Femur (tissue), 1 donor: Measurements from ENCODE around the gene PARVB.

Source experiments
- DNase-seq: peaks from one replicate; pipeline ENCODE4 v3.0.0-alpha.2; 2017

Gene PARVB

DNA sequence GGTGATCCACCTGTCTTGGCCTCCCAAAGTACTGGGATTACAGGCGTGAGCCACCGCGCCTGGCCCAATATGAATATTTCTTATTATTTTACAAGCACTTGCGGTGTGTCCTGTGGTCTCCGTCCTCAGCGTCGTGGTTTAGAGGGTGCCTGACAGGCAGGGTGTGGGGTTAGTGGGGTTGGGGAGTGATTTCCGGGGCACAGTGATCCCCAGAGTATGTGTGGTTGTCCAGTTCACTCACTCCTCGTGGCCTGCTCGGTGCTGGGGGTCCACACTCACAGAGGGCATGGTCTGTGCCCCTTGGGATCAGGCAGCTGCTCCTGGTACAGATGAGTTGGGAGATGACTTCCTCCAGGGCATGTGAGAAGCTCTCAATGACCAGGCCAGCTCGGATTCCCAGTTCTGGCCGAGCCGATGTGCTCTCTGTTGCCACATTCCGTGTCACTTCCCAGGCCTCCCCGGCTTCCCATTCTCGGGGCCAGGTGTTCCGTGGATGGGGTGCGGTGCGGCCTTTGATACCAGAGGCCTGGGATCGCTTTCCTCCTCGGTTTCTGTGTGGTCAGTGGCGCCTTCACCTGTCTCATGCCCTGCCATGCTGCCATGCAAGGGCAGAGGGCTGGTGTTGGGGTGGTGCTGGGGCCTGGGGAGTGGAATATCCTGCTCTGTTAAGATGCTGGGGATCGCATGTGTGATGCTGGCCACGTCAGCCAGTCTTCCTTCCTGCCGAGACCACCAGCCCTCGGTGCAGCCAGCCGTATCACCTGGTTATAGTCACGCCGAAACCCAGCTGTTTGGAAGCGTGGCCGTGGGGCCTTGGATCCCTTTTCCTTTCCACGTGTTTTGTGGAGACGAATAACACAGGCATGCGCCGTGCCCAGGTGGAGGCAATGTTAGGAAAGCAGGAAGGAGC is 39.6 kb downstream of the PARVB start:
- DNase-seq, result no peak

DNA sequence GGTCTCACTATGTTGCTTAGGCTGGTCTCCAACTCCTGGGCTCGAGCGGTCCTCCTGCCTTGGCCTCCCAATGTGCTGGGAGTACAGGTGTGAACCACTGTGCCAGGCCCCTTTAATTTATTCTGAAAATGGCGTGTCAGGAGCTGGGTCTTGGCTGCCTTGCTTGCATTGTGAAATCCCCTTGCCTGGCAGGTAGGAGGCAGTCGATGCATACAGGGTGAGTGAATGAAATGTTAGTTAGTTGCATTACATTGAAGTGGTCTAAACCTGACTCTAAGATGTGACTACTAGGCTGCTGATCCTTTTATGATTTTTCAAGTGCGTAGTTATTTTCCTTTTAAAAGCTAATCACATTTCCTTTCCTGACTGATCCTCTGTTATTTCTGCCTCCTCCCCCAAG is 42.9 kb downstream of the PARVB start:
- no peak for DNase-seq

GRCh38 chr22:44067901-44068300 is 43.8 kb downstream of the PARVB start:
- no peak for DNase-seq

DNA sequence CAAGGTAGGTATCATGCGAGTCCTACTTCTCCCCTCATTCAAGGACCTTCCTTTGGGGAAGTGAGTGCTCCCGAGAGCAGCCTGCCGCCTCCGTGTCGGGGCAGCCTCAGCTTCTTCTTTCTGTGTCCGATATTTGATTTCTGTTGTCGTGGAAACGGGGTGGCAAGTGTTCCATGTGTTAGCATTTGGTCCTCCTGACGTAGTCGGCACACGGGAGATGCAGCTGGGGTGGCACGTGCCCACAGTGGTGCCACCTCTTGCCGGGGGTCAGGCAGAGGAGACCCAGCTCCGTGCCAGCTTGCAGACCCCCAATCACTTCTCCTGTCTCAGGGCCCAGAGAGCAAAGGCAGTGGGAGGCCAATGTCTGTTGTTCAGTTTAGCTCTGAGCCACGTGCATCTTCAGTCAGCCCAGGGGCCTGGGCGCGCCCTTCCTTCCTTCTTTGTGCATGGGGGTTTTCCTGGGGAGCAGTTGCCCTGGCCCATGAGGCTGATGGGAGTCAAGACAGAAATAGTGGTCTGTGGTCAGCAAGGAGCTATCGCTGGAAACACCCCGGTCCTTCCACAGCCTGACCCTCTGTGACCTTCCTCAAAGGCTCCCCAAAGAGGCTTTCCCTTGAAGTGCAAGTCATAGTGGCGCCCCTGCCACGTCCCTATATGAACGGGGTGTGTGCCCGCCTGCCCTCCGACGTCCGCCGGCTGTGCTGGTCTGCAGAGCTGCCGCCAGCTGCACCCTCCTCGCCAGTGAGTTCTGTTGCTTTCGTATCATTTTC is 44.5 kb downstream of the PARVB start:
- DNase-seq, result peak; percentile 57

- no peak for DNase-seq
Measured at GRCh38 chr22:44070029-44070428, 45.9 kb downstream of the PARVB start.

- no peak for DNase-seq
Measured at GRCh38 chr22:44071781-44072326, 47.8 kb downstream of the PARVB start.

GRCh38 chr22:44074337-44074984 is 50.4 kb downstream of the PARVB start:
- DNase-seq, result no peak

GRCh38 chr22:44075022-44075421 is 50.9 kb downstream of the PARVB start:
- DNase-seq, result no peak

DNA sequence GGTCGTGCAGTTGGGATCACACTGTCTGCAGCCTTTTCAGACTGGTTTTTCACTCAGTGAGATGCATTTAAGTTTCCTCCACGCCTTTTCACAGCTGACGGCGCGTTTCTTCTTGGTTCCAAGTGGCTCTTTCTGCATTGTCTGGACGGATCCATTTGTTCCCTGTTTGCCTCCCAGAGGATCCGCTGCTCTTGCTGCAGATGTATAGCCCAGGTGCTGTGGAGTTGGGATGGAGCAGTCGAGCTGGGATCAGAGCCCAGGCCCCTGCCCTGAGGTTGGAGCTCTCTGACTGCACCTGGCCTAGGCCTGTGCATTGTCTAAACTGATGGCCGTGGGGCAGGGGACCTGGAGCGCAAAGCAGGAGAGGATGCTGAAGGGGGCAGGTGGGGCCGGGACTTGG is 51.6 kb downstream of the PARVB start:
- DNase-seq, result peak; percentile 67

DNA sequence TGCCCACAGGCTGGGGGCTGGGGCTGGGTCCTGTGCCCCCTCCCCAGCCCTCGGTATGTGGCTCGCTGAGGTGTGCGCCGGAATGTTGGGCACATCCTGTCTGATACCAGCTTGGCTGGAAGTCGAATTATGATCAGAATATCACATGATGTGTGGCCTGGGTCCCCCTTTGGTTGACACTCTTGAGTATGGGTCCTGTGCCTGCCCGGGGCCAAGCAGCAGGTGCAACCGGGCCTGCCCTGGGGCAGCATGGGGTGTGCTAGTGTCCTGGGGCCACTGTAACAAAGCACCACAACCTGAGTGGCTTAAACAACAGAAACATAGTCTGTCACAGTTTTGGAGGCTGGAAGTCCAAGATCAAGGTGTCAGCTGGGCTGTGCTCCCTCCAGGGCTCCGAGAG is 52.7 kb downstream of the PARVB start:
- DNase-seq, result no peak

- DNase-seq, result peak; percentile 81
Measured at GRCh38 chr22:44080936-44081861, 57.1 kb downstream of the PARVB start.

- no peak for DNase-seq
Measured at GRCh38 chr22:44082801-44083200, 58.7 kb downstream of the PARVB start.

DNA sequence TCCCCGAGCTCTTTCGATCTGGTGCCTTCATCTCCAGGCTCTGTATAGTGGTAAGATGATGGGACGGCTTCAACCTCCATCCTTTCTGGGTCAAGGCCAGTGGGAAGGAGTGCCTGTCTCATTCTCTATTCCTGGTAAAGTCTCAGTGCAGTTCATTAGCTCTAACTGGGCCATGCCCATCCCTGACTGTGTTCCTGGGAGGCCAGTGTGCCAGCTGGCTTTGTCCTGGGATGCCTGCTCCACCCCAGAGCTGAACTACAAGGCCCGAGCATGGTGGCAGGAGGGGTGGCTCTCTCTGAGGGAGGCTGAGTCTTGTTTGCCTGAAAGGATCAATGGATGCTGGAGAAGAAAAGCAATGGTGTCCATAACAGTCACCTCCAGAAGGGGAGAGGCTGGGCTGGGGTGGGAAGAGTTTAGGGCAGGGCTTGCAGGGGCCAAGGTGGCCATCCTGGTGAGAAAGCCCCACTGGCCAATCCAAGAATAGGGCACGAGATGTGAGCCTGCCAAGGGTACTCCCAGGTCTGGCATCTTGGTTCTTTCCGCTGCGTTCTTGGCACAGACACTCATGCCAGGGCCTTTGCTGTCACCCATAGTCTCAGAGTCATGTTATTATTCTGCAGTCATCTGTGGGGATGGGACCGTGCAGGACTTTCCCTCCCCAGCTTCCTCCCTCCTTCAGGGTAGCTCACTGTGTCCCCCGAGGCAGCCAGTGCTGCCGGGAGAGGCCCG is 60.1 kb downstream of the PARVB start:
- DNase-seq, result no peak

DNA sequence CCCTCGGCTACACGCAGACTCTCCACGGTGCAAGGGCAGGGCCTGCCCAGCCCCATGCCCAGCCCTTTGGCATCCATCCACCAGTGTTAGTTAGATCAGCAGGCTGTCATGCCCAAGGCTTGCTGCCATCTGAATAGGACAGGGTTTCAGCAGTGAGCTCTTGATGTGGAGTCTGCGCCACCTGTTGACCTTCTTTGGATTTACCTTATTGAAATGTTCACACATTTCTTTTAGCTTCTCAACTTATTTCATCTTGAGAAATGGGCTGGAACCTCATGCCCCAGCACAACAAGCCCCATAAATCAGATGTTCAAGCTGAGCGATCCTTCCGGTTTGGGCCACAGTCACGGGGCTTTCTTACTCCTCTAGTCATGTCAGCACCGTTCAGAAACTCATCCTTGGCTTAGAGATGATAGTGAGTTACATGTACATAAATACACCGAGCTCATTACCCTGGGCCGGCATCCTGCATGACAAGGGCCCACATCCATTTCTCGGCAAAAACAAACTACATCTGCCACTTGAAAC is 61.7 kb downstream of the PARVB start:
- DNase-seq, result peak; percentile 55

- DNase-seq, result peak; percentile 81
Measured at GRCh38 chr22:44086271-44087088, 62.4 kb downstream of the PARVB start.

GRCh38 chr22:44087089-44087430 is 63.0 kb downstream of the PARVB start:
- DNase-seq, result no peak

DNA sequence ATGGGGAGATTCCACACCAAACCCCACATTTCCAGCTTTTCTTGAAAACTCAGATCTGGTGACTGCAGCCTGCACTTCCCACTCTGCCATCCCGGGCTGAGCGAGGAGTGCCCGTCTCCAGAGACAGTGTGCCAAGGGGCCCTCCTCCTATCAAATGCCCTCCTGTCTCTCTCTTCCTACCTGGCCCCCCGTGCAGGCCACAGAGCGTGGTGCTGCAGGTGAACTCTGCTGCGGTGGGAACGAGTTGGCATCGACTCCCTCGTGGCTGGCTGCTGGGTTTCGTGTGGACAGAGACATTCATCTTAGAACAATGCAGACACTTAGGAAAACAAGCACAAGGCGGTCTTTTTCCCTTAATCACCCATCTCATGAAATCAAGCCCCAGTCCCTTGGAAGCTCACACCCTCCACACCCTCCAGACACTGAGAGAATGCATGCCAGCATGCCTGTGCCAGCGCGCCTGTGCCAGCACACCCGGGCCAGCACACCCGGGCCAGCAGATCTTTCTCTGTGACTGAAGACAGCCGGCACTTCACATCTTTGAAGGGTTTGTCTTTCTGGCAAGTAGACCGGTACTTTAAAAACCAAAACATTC is 65.0 kb downstream of the PARVB start:
- DNase-seq, result peak; percentile 64

DNA sequence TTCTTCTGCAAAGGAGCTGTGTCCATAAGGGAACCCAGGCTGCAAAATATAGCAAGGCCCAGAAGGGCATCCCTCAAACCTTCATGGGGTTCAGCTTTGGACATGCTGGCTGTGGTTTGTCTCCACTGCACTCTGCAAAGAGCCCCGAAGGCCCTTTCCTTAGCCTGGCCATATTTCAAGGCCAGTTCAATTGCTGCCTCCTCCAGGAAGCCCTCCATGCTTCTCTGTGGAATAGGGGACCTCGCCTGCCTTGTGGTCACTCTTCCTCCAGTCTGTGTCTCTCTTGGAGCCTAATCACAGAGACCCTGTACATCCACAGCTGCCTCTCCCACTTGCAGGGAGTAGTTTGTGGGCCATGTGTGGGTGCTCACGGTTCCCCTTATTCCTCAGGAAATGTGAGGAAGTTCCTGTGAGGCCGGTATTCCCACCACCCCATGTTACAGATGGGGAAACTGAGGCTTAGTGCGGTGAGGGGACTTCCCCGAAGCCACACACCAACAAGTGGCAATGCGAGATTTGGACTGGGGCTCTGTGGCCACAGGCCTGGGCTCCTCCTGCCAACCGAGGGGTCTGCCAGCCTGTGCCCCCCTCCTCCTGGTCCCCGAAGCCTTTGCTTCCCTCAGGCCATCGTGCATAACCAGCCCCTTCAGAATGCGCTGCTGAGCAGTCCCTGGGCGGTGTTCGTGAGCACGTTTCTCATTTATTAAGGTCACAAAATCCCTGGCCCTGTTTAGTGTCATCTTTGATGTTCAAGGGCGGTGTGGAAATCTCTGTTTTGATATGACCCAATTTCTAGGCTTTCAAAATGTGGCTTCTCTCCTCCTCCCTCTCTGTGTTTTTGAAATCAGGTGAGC is 65.8 kb downstream of the PARVB start:
- DNase-seq, result no peak

- DNase-seq, result no peak
Measured at GRCh38 chr22:44090571-44090905, 66.4 kb downstream of the PARVB start.
